Fibroblast of lung (primary cell): Measurements from ENCODE around the gene SLC16A5. TPM values are rescaled to one million over a fixed set of nuclear protein-coding genes. Genes with fewer than 3 reads are reported as not detected.
A peak's percentile ranks its signal among the peaks of the same experiment; 100 is the strongest.

Experiments
- DNase-seq, 2 donors: peaks; one replicate each; pipeline versions ENCODE4 v3.0.0 to v3.0.0-alpha.2; 2010; ENCODE audit warnings: low read depth in 2 of 2
- H2AFZ ChIP-seq: 2 replicates; pipeline ENCODE4 v1.5.1; 2012; ENCODE audit warnings: low read length, control low read depth, inconsistent platforms
- H3K27ac ChIP-seq: 2 replicates; pipeline ENCODE4 v1.5.1; 2011; ENCODE audit warnings: low read length, control low read depth; ENCODE audit not compliant: insufficient read depth
- H3K27me3 ChIP-seq: 2 replicates; pipeline ENCODE4 v1.5.1; 2011; ENCODE audit warnings: mild to moderate bottlenecking, low read length; ENCODE audit not compliant: control insufficient read depth, insufficient read depth
- H3K36me3 ChIP-seq: 2 replicates; pipeline ENCODE4 v1.5.1; 2011; ENCODE audit warnings: low read length; ENCODE audit not compliant: control insufficient read depth, insufficient read depth
- H3K4me1 ChIP-seq: 2 replicates; pipeline ENCODE4 v1.5.1; 2011; ENCODE audit warnings: low read length; ENCODE audit not compliant: control insufficient read depth, insufficient read depth; ENCODE audit errors: extremely low read depth
- H3K4me2 ChIP-seq: 2 replicates; pipeline ENCODE4 v1.5.1; 2011; ENCODE audit warnings: low read length, control low read depth; ENCODE audit not compliant: insufficient read depth; ENCODE audit errors: extremely low read depth
- H3K4me3 ChIP-seq, 4 experiments: fragments of 200-600 bp in 1 of 4; sonication (generic) in 1 of 4; replicated peaks in 1 of 4; 2 replicates each; pipeline ENCODE4 v1.5.1; 2011 to 2016; ENCODE audit warnings: low read length in 4 of 4, low read depth in 3 of 4, mild to moderate bottlenecking in 3 of 4, control low read depth in 2 of 4, inconsistent platforms in 1 of 4, mixed read lengths in 1 of 4; ENCODE audit not compliant: insufficient read depth in 1 of 4; ENCODE audit errors: control extremely low read depth in 1 of 4
- H3K79me2 ChIP-seq: 2 replicates; pipeline ENCODE4 v1.5.1; 2012; ENCODE audit warnings: mild to moderate bottlenecking, low read length, inconsistent platforms; ENCODE audit not compliant: control insufficient read depth, insufficient read depth
- H3K9ac ChIP-seq: 2 replicates; pipeline ENCODE4 v1.5.1; 2011; ENCODE audit warnings: mild to moderate bottlenecking, low read length, control low read depth; ENCODE audit not compliant: insufficient read depth
- H3K9me3 ChIP-seq: 2 replicates; pipeline ENCODE4 v1.5.1; 2012; ENCODE audit warnings: low read depth, low read length; ENCODE audit not compliant: control insufficient read depth, insufficient read depth
- H4K20me1 ChIP-seq: 2 replicates; pipeline ENCODE4 v1.5.1; 2011; ENCODE audit warnings: low read length; ENCODE audit not compliant: control insufficient read depth, insufficient read depth; ENCODE audit errors: extremely low read depth
- CTCF ChIP-seq, 2 donors: IDR thresholded peaks in 1 of 2; conservative IDR thresholded peaks in 1 of 2; 1 replicate in 1 of 2; 2 replicates in 1 of 2; pipeline ENCODE4 v1.5.1; 2011 to 2012; ENCODE audit warnings: low read length in 2 of 2, control low read depth in 1 of 2, inconsistent platforms in 1 of 2, low read depth in 1 of 2, mild to moderate bottlenecking in 1 of 2
- EZH2 ChIP-seq: IDR thresholded peaks from 2 replicates; pipeline ENCODE4 v1.5.1; 2012; ENCODE audit warnings: low read length, control low read depth, mild to moderate bottlenecking; ENCODE audit errors: missing control alignments
- polyA plus RNA-seq, 2 donors: library from polyadenylated mRNA; depleted of rRNA in 1 of 2; stranded (reverse) in 1 of 2; unstranded in 1 of 2; fragments of >200 nt; gene quantifications; 2 replicates each; pipeline ENCODE4 v1.2.1, GENCODE V29; 2011 to 2012; ENCODE audit warnings: missing spikeins in 1 of 2
- total RNA-seq: library from RNA; depleted of rRNA; stranded (reverse); fragments of >200 nt; gene quantifications from 2 replicates; pipeline ENCODE4 v1.2.1, GENCODE V29; 2014

Gene SLC16A5
- total and polyA plus RNA-seq, 2 donors (not counting 1 experiment from before 2014, with no cell fraction given): 1.5 to 8.4 TPM

GRCh38 chr17:75079023-75079373, 8.8 kb upstream of the SLC16A5 start:
- no peak overlapping the region for H3K9ac ChIP-seq
- no peak overlapping the region for H2AFZ ChIP-seq
- peaks cover 22% of the 10 kb centered on the region for H3K4me1 ChIP-seq
- H3K79me2 ChIP-seq: no peaks in the 10 kb centered on the region
- DNase-seq: no peak
- H3K4me3 ChIP-seq: no peak overlapping the region
- H4K20me1 ChIP-seq: no peaks in the 10 kb centered on the region
- H3K36me3 ChIP-seq: no peaks in the 10 kb centered on the region
- H3K4me2 ChIP-seq: peak overlapping the region; percentile 59
- TF ChIP-seq CTCF (conservative IDR thresholded peaks at IDR 0.05 in 1 of 2, IDR thresholded peaks at IDR 0.05 in 1 of 2; ENCODE audit: low read depth in 1 of 2, low read length in 2 of 2) (no peak), EZH2 (no peak)
- peak overlapping the region; percentile 39 for H3K27ac ChIP-seq
- no peaks in the 10 kb centered on the region for H3K27me3 ChIP-seq
- H3K9me3 ChIP-seq: no peaks in the 10 kb centered on the region

GRCh38 chr17:75081611-75082540, 5.9 kb upstream of the SLC16A5 start:
- Histone ChIP-seq H3K9me3 (no peaks in the 10 kb centered on the region), H4K20me1 (no peaks in the 10 kb centered on the region), H3K36me3 (no peaks in the 10 kb centered on the region), H3K4me2 (no peak overlapping the region), H3K27ac (no peak overlapping the region), H3K4me3 (no peak overlapping the region), H3K79me2 (no peaks in the 10 kb centered on the region), H3K9ac (no peak overlapping the region), H3K4me1 (peaks cover 27% of the 10 kb centered on the region), H3K27me3 (no peaks in the 10 kb centered on the region), H2AFZ (no peak overlapping the region)
- TF ChIP-seq EZH2 (no peak), CTCF (conservative IDR thresholded peaks at IDR 0.05 in 1 of 2, IDR thresholded peaks at IDR 0.05 in 1 of 2; ENCODE audit: low read depth in 1 of 2, low read length in 2 of 2) (no peak)
- no peak for DNase-seq

GRCh38 chr17:75082683-75083082, 5.1 kb upstream of the SLC16A5 start:
- H3K4me1 ChIP-seq: peaks cover 28% of the 10 kb centered on the region

More at GRCh38 chr17:75082683-75083082, 5.1 kb upstream of the SLC16A5 start:
- Histone ChIP-seq H3K79me2 (no peaks in the 10 kb centered on the region), H4K20me1 (no peaks in the 10 kb centered on the region), H3K4me3 (no peak overlapping the region), H3K27me3 (no peaks in the 10 kb centered on the region), H3K36me3 (no peaks in the 10 kb centered on the region), H2AFZ (no peak overlapping the region), H3K9me3 (no peaks in the 10 kb centered on the region), H3K9ac (no peak overlapping the region), H3K27ac (no peak overlapping the region), H3K4me2 (no peak overlapping the region)
- DNase-seq: no peak
- TF ChIP-seq EZH2 (no peak), CTCF (conservative IDR thresholded peaks at IDR 0.05 in 1 of 2, IDR thresholded peaks at IDR 0.05 in 1 of 2; ENCODE audit: low read depth in 1 of 2, low read length in 2 of 2) (no peak)
